ENCODE measurements around the gene TRIM45.
"Not testable (repeated sequence)": the region's sequence is repeated elsewhere in the genome, so short reads cannot be mapped to it uniquely, and the experiment has no call there.

The TRIM45 gene

GRCh38 chr1:117101858-117102257 lies 19.7 kb downstream of the TRIM45 start:
- not testable (repeated sequence) for DNase-seq (ENCODE audit: low read depth in 3 of 3, low spot score in 1 of 3)

- DNase-seq (ENCODE audit: low read depth in 3 of 3, low spot score in 1 of 3): no peak
Measured at GRCh38 chr1:117101334-117101733, 20.2 kb downstream of the TRIM45 start.

GRCh38 chr1:117098287-117098890 lies 23.2 kb downstream of the TRIM45 start:
- no peak for DNase-seq (ENCODE audit: low read depth in 3 of 3, low spot score in 1 of 3)

GRCh38 chr1:117097443-117097842 lies 24.1 kb downstream of the TRIM45 start:
- DNase-seq (ENCODE audit: low read depth in 3 of 3, low spot score in 1 of 3): no peak

GRCh38 chr1:117096951-117097408 lies 24.6 kb downstream of the TRIM45 start:
- DNase-seq (ENCODE audit: low read depth in 3 of 3, low spot score in 1 of 3): no peak

GRCh38 chr1:117094841-117095604 lies 26.5 kb downstream of the TRIM45 start:
- DNase-seq (ENCODE audit: low read depth in 3 of 3, low spot score in 1 of 3): no peak

GRCh38 chr1:117093870-117094621 lies 27.5 kb downstream of the TRIM45 start:
- peak in 1 of 3 donors; percentile 13 for DNase-seq (ENCODE audit: low read depth in 3 of 3, low spot score in 1 of 3)

- no peak for DNase-seq (ENCODE audit: low read depth in 3 of 3, low spot score in 1 of 3)
Measured at GRCh38 chr1:117093091-117093534, 28.4 kb downstream of the TRIM45 start.

- no peak for DNase-seq (ENCODE audit: low read depth in 3 of 3, low spot score in 1 of 3)
Measured at GRCh38 chr1:117092594-117092993, 29.0 kb downstream of the TRIM45 start.

- no peak for DNase-seq (ENCODE audit: low read depth in 3 of 3, low spot score in 1 of 3)
Measured at GRCh38 chr1:117089996-117090395, 31.6 kb downstream of the TRIM45 start.

- no peak for DNase-seq (ENCODE audit: low read depth in 3 of 3, low spot score in 1 of 3)
Measured at GRCh38 chr1:117087686-117088085, 33.9 kb downstream of the TRIM45 start.

- no peak for DNase-seq (ENCODE audit: low read depth in 3 of 3, low spot score in 1 of 3)
Measured at GRCh38 chr1:117084231-117084630, 37.3 kb downstream of the TRIM45 start.

- DNase-seq (ENCODE audit: low read depth in 3 of 3, low spot score in 1 of 3): no peak
Measured at GRCh38 chr1:117079737-117080136, 41.8 kb downstream of the TRIM45 start.

GRCh38 chr1:117077267-117077666 lies 44.3 kb downstream of the TRIM45 start:
- no peak for DNase-seq (ENCODE audit: low read depth in 3 of 3, low spot score in 1 of 3)

- no peak for DNase-seq (ENCODE audit: low read depth in 3 of 3, low spot score in 1 of 3)
Measured at GRCh38 chr1:117076648-117077047, 44.9 kb downstream of the TRIM45 start.

GRCh38 chr1:117070124-117070523 lies 51.4 kb downstream of the TRIM45 start:
- no peak for DNase-seq (ENCODE audit: low read depth in 3 of 3, low spot score in 1 of 3)

- no peak for DNase-seq (ENCODE audit: low read depth in 3 of 3, low spot score in 1 of 3)
Measured at GRCh38 chr1:117069220-117069844, 52.2 kb downstream of the TRIM45 start.

- DNase-seq (ENCODE audit: low read depth in 3 of 3, low spot score in 1 of 3): no peak
Measured at GRCh38 chr1:117068580-117068979, 53.0 kb downstream of the TRIM45 start.

- no peak for DNase-seq (ENCODE audit: low read depth in 3 of 3, low spot score in 1 of 3)
Measured at GRCh38 chr1:117067533-117068370, 53.8 kb downstream of the TRIM45 start.

GRCh38 chr1:117066367-117066766 lies 55.2 kb downstream of the TRIM45 start:
- no peak for DNase-seq (ENCODE audit: low read depth in 3 of 3, low spot score in 1 of 3)
